Type B pancreatic cell (in vitro differentiated cells): ENCODE data around the gene RNF5. TPM values are rescaled to one million over a fixed set of nuclear protein-coding genes. Genes with fewer than 3 reads are reported as not detected.

ENCODE experiments used
- DNase-seq: peaks from one replicate; pipeline ENCODE4 v3.0.0; 2021; ENCODE audit warnings: mixed read lengths; ENCODE audit not compliant: unreplicated experiment; ENCODE audit errors: extremely low spot score
- H3K27ac Mint-ChIP-seq: 2 replicates; pipeline ENCODE4 v1.8.0; 2021; ENCODE audit warnings: mild to moderate bottlenecking, mixed read lengths
- H3K27me3 Mint-ChIP-seq: 2 replicates; pipeline ENCODE4 v1.8.0; 2021; ENCODE audit warnings: mixed read lengths
- H3K36me3 Mint-ChIP-seq: 2 replicates; pipeline ENCODE4 v1.8.0; 2021; ENCODE audit warnings: mixed read lengths
- H3K4me1 Mint-ChIP-seq: one replicate; pipeline ENCODE4 v1.8.0; 2021; ENCODE audit warnings: mixed read lengths; ENCODE audit not compliant: unreplicated experiment
- H3K4me3 Mint-ChIP-seq: 2 replicates; pipeline ENCODE4 v1.8.0; 2021; ENCODE audit warnings: mild to moderate bottlenecking, mixed read lengths
- H3K9me3 Mint-ChIP-seq: 2 replicates; pipeline ENCODE4 v1.8.0; 2021; ENCODE audit warnings: mixed read lengths
- total RNA-seq: library from RNA; stranded (reverse); gene quantifications from 2 replicates; pipeline ENCODE4 v1.2.1, GENCODE V29; 2021; ENCODE audit warnings: low replicate concordance
- TF ChIP-seq, protein P1 (sequence below): fragments of 200-600 bp; sonication (generic); conservative IDR thresholded peaks from 2 replicates; pipeline ENCODE4 v1.5.0; 2021; ENCODE audit warnings: antibody characterized with exemption, mild to moderate bottlenecking

Gene RNF5
- total RNA-seq, 1 donor from 2014 or later, result 69.2 TPM

GRCh38 chr6:32166411-32167061, 11.7 kb upstream of the RNF5 start:
- no peaks in the 10 kb centered on the region for H3K27me3 Mint-ChIP-seq
- H3K4me1 Mint-ChIP-seq, result peaks cover 8% of the 10 kb centered on the region
- no peaks in the 10 kb centered on the region for H3K9me3 Mint-ChIP-seq
- no peak overlapping the region for H3K4me3 Mint-ChIP-seq
- H3K36me3 Mint-ChIP-seq, result peaks cover 34% of the 10 kb centered on the region
- H3K27ac Mint-ChIP-seq, result no peak overlapping the region
- DNase-seq, result no peak
- TF ChIP-seq, protein P1, sequence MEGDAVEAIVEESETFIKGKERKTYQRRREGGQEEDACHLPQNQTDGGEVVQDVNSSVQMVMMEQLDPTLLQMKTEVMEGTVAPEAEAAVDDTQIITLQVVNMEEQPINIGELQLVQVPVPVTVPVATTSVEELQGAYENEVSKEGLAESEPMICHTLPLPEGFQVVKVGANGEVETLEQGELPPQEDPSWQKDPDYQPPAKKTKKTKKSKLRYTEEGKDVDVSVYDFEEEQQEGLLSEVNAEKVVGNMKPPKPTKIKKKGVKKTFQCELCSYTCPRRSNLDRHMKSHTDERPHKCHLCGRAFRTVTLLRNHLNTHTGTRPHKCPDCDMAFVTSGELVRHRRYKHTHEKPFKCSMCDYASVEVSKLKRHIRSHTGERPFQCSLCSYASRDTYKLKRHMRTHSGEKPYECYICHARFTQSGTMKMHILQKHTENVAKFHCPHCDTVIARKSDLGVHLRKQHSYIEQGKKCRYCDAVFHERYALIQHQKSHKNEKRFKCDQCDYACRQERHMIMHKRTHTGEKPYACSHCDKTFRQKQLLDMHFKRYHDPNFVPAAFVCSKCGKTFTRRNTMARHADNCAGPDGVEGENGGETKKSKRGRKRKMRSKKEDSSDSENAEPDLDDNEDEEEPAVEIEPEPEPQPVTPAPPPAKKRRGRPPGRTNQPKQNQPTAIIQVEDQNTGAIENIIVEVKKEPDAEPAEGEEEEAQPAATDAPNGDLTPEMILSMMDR, result no peak

DNA sequence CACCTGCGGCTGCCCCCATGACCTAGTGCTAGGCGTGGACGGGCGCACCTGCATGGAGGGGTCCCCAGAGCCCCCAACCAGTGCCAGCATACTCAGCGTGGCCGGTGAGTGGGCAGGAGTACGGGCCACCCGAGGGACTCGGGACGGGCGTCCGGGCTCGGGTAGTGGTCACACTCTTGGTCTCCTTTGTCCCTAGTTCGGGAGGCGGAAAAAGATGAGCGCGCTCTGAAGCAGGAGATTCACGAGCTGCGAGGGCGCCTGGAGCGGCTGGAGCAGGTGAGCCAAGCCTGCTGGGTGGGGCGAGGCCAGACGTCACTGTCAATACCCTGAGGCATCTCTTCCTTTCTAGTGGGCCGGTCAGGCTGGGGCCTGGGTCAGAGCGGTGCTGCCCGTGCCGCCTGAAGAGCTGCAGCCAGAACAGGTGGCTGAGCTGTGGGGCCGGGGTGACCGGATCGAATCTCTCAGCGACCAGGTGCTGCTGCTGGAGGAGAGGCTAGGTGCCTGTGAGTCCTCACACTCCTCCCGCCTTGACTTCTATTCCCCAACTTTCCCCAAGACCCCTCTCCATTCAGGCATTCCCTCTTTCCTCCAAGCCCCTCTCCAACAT, 10.9 kb upstream of the RNF5 start:
- H3K4me1 Mint-ChIP-seq, result peaks cover 8% of the 10 kb centered on the region
- TF ChIP-seq, protein P1, result no peak
- peak overlapping the region; percentile 86 for H3K27ac Mint-ChIP-seq
- no peaks in the 10 kb centered on the region for H3K27me3 Mint-ChIP-seq
- peaks cover 34% of the 10 kb centered on the region for H3K36me3 Mint-ChIP-seq
- no peaks in the 10 kb centered on the region for H3K9me3 Mint-ChIP-seq
- DNase-seq, result no peak
- H3K4me3 Mint-ChIP-seq, result peak overlapping the region; percentile 41

DNA sequence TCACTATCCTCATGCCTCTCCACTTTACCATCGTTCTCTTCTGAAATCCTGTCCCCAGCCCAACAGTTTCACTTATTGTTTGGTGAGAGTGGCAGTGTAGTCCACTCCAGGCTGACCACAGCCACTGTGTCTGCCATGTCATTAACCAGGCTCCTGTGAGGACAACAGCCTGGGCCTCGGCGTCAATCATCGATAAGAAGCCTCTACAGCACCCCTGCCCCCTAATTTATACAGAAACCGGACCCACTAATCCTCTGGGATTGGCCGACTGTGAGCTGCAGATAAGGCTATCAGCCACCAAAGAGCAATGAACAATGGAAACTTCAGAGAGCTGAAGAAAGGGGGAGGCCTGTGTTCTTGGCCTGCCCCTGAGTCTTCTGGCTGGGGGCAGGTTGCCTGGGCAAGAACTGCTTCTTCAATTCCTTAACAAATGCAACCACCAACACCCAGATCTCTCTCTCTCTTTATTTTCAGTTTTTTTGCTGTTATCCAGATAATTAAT, 10.4 kb upstream of the RNF5 start:
- Mint-ChIP-seq H3K36me3 (peaks cover 34% of the 10 kb centered on the region), H3K4me3 (peak overlapping the region; percentile 41), H3K27me3 (no peaks in the 10 kb centered on the region), H3K27ac (peak overlapping the region; percentile 86), H3K4me1 (peaks cover 12% of the 10 kb centered on the region), H3K9me3 (no peaks in the 10 kb centered on the region)
- TF ChIP-seq, protein P1, result no peak
- DNase-seq, result no peak

DNA sequence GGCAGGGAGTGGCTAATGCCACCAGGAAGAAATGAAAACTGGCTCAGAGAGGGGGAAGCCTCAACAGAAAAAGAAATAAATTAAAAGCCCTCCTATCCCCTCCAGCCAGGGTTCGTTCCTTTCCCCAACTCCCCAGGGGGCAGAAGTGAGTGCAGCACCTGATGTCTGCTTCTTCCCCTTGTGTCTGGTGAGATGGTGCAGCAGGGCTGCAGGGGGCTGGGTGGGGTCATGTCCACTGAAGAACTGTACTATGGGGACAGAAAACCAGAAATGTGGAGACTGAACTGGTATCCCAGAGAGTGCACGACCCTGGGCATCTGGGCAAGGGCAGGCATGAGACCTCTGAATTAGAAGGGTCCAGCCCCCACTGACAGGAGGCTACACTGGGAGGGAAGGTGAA, 9.9 kb upstream of the RNF5 start:
- no peak overlapping the region for H3K4me3 Mint-ChIP-seq
- no peak for DNase-seq
- peaks cover 16% of the 10 kb centered on the region for H3K4me1 Mint-ChIP-seq
- H3K27me3 Mint-ChIP-seq, result no peaks in the 10 kb centered on the region
- peak overlapping the region; percentile 86 for H3K27ac Mint-ChIP-seq
- no peaks in the 10 kb centered on the region for H3K9me3 Mint-ChIP-seq
- TF ChIP-seq, protein P1, result no peak
- H3K36me3 Mint-ChIP-seq, result peaks cover 34% of the 10 kb centered on the region

DNA sequence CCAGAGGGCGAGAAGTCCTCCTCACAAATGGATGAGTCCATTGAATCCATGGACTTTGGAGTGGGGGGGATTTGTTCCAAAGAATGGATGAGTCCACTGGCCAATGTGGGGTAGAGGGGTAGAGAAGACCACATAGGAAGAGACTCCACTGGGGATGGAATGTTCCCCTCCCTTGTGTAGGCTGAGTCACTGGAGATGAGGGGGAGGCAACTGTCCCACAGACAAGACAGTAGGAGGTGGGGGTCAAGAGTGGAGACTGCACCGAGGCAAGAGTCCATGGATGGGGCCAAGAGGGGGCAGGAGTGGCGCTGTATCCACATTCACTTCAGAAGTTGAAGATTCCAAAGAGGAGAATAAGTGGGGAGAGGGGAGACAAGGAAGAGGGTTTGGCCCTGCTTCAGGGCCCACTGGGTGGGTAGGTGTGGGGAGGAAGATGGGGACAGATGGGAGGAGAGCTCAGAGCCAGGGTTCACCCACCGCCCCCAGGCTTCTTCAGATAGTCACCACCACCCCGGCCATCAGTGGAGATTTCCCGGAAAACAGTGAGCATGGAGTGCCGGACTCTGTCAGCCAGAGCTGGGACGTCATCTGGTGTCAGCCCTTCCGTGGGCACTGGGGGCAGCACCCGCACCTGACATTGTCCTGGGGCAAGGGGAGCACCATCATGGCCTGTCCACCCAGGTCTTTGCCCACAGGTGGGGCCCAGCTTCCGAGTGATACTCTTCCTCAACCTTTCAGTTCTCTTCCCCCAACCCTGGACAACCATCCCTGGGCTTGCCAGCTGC, 9.2 kb upstream of the RNF5 start:
- H3K27me3 Mint-ChIP-seq, result no peaks in the 10 kb centered on the region
- DNase-seq, result no peak
- no peak overlapping the region for H3K4me3 Mint-ChIP-seq
- H3K4me1 Mint-ChIP-seq, result peaks cover 23% of the 10 kb centered on the region
- no peaks in the 10 kb centered on the region for H3K9me3 Mint-ChIP-seq
- H3K27ac Mint-ChIP-seq, result peak overlapping the region; percentile 61
- TF ChIP-seq, protein P1, result no peak
- peaks cover 34% of the 10 kb centered on the region for H3K36me3 Mint-ChIP-seq
